Measurements from ENCODE around the gene PLIN3. TPM values are rescaled to one million over a fixed set of nuclear protein-coding genes. Genes with fewer than 3 reads are reported as not detected.
"Not testable (repeated sequence)": the region's sequence is repeated elsewhere in the genome, so short reads cannot be mapped to it uniquely, and the experiment has no call there.

PLIN3 gene
- total and polyA plus RNA-seq, 7 donors = 20.3 to 191 (median 34.2) TPM

GRCh38 chr19:4801085-4801619 is 66.3 kb downstream of the PLIN3 start:
- Histone ChIP-seq H3K27ac (no peak overlapping the region), H3K27me3 (no peaks in the 10 kb centered on the region), H3K36me3 (peaks cover 0 to 12% (median 4%) of the 10 kb centered on the region in 4 donors), H3K4me1 (peaks cover 0 to 13% (median 10%) of the 10 kb centered on the region in 4 donors), H3K9me3 (no peaks in the 10 kb centered on the region), H3K4me3 (no peak overlapping the region)
- 55 to 83% methylated on average over 3 of the region's 3 CpGs for WGBS, 2 donors
- TF ChIP-seq EP300 (IDR thresholded peaks at IDR 0.05) = no peak
- TF ChIP-seq, protein P1, sequence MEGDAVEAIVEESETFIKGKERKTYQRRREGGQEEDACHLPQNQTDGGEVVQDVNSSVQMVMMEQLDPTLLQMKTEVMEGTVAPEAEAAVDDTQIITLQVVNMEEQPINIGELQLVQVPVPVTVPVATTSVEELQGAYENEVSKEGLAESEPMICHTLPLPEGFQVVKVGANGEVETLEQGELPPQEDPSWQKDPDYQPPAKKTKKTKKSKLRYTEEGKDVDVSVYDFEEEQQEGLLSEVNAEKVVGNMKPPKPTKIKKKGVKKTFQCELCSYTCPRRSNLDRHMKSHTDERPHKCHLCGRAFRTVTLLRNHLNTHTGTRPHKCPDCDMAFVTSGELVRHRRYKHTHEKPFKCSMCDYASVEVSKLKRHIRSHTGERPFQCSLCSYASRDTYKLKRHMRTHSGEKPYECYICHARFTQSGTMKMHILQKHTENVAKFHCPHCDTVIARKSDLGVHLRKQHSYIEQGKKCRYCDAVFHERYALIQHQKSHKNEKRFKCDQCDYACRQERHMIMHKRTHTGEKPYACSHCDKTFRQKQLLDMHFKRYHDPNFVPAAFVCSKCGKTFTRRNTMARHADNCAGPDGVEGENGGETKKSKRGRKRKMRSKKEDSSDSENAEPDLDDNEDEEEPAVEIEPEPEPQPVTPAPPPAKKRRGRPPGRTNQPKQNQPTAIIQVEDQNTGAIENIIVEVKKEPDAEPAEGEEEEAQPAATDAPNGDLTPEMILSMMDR (IDR thresholded peaks at IDR 0.05) = no peak
- TF ChIP-seq POLR2A (IDR thresholded peaks at IDR 0.05) = no peak
- no peak for TF ChIP-seq POLR2AphosphoS5 (IDR thresholded peaks at IDR 0.05)
- intact Hi-C loops (cut with DNase I) = no loop called here
- no peak for DNase-seq

- H3K27ac ChIP-seq = no peak overlapping the region
- no peak for DNase-seq
- WGBS, 2 donors = 65 to 77% methylated on average over 23 of the region's 23 CpGs
- no peak for TF ChIP-seq POLR2A (IDR thresholded peaks at IDR 0.05)
- no peak for TF ChIP-seq EP300 (IDR thresholded peaks at IDR 0.05)
- TF ChIP-seq, protein P1 (IDR thresholded peaks at IDR 0.05) = no peak
- TF ChIP-seq POLR2AphosphoS5 (IDR thresholded peaks at IDR 0.05) = no peak
- H3K4me3 ChIP-seq = no peak overlapping the region
- H3K9me3 ChIP-seq = no peaks in the 10 kb centered on the region
- H3K4me1 ChIP-seq = peaks cover 0 to 18% (median 13%) of the 10 kb centered on the region in 4 donors
- no peaks in the 10 kb centered on the region for H3K27me3 ChIP-seq
- intact Hi-C loops (cut with DNase I) = no loop called here
- peaks cover 0 to 18% (median 4%) of the 10 kb centered on the region in 4 donors for H3K36me3 ChIP-seq
Measured at GRCh38 chr19:4800591-4801081, 66.8 kb downstream of the PLIN3 start.

DNA sequence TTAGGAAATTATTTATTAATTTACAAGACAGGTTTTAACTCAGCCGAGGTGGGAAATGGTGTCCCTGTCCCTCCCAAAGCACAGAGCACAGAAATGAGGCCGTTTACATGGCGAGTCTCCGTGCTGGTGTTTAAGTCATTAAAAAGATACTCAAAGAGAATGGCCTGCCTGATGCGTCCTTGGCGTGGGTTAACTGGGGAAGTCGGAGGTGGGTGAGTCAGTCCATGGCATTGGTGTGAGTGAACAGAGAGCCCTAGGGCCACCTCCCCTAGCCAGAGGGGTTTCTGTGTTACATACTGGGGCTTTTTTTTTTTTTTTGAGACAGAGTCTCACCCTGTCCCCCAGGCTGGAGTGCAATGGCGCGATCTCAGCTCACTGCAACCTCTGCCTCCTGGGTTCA is 72.1 kb downstream of the PLIN3 start:
- DNase-seq = no peak
- Histone ChIP-seq H3K9me3 (no peaks in the 10 kb centered on the region), H3K4me3 (no peak overlapping the region), H3K27me3 (no peaks in the 10 kb centered on the region), H3K27ac (no peak overlapping the region), H3K4me1 (peaks cover 0 to 48% (median 36%) of the 10 kb centered on the region in 4 donors), H3K36me3 (peaks cover 5 to 49% (median 22%) of the 10 kb centered on the region in 4 donors)
- intact Hi-C loops (cut with DNase I) = no loop called here
- TF ChIP-seq POLR2AphosphoS5 (IDR thresholded peaks at IDR 0.05) = no peak
- TF ChIP-seq EP300 (IDR thresholded peaks at IDR 0.05) = no peak
- TF ChIP-seq, protein P1 (IDR thresholded peaks at IDR 0.05) = no peak
- TF ChIP-seq POLR2A (IDR thresholded peaks at IDR 0.05) = no peak
- 85 to 89% methylated on average over 9 of the region's 9 CpGs for WGBS, 2 donors

GRCh38 chr19:4794971-4795370 is 72.5 kb downstream of the PLIN3 start:
- no peak overlapping the region for H3K4me3 ChIP-seq
- no peak for DNase-seq
- H3K27ac ChIP-seq = no peak overlapping the region
- WGBS, 2 donors = 87 to 91% methylated on average over 11 of the region's 11 CpGs
- H3K36me3 ChIP-seq = peaks cover 5 to 49% (median 22%) of the 10 kb centered on the region in 4 donors
- no peaks in the 10 kb centered on the region for H3K9me3 ChIP-seq
- H3K4me1 ChIP-seq = peaks cover 0 to 48% (median 36%) of the 10 kb centered on the region in 4 donors
- intact Hi-C loops (cut with DNase I) = no loop called here
- TF ChIP-seq POLR2A (IDR thresholded peaks at IDR 0.05) = no peak
- no peak for TF ChIP-seq POLR2AphosphoS5 (IDR thresholded peaks at IDR 0.05)
- TF ChIP-seq, protein P1 (IDR thresholded peaks at IDR 0.05) = no peak
- TF ChIP-seq EP300 (IDR thresholded peaks at IDR 0.05) = no peak
- H3K27me3 ChIP-seq = no peaks in the 10 kb centered on the region

- DNase-seq; intact Hi-C loops (cut with DNase I); H3K27ac ChIP-seq; H3K4me3 ChIP-seq; H3K27me3 ChIP-seq; H3K9me3 ChIP-seq: not testable (repeated sequence)
- peaks cover 0 to 48% (median 36%) of the 10 kb centered on the region in 4 donors for H3K4me1 ChIP-seq
- peaks cover 5 to 45% (median 20%) of the 10 kb centered on the region in 4 donors for H3K36me3 ChIP-seq
- WGBS, 2 donors = 87 to 91% methylated on average over 19 of the region's 19 CpGs
Measured at GRCh38 chr19:4793278-4793677, 74.2 kb downstream of the PLIN3 start.

DNA sequence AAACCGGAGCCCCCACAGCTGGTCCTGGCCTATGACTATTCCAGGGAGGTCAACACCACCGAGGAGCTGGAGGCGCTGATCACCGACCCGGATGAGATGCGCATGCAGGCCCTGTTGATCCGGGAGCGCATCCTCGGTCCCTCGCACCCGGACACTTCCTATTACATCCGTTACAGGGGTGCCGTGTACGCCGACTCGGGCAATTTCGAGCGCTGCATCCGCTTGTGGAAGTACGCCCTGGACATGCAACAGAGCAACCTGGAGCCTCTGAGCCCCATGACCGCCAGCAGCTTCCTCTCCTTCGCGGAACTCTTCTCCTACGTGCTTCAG is 74.6 kb downstream of the PLIN3 start:
- H3K27ac ChIP-seq = peak overlapping the region in 2 of 4 donors; percentile 96
- H3K4me3 ChIP-seq = peak overlapping the region in 3 of 4 donors; percentile 96 to 99 (median 97)
- 90 to 93% methylated on average over 24 of the region's 24 CpGs for WGBS, 2 donors
- intact Hi-C loops (cut with DNase I); H3K9me3 ChIP-seq; H3K27me3 ChIP-seq; DNase-seq: not testable (repeated sequence)
- peaks cover 0 to 48% (median 36%) of the 10 kb centered on the region in 4 donors for H3K4me1 ChIP-seq
- H3K36me3 ChIP-seq = peaks cover 5 to 45% (median 20%) of the 10 kb centered on the region in 4 donors

DNA sequence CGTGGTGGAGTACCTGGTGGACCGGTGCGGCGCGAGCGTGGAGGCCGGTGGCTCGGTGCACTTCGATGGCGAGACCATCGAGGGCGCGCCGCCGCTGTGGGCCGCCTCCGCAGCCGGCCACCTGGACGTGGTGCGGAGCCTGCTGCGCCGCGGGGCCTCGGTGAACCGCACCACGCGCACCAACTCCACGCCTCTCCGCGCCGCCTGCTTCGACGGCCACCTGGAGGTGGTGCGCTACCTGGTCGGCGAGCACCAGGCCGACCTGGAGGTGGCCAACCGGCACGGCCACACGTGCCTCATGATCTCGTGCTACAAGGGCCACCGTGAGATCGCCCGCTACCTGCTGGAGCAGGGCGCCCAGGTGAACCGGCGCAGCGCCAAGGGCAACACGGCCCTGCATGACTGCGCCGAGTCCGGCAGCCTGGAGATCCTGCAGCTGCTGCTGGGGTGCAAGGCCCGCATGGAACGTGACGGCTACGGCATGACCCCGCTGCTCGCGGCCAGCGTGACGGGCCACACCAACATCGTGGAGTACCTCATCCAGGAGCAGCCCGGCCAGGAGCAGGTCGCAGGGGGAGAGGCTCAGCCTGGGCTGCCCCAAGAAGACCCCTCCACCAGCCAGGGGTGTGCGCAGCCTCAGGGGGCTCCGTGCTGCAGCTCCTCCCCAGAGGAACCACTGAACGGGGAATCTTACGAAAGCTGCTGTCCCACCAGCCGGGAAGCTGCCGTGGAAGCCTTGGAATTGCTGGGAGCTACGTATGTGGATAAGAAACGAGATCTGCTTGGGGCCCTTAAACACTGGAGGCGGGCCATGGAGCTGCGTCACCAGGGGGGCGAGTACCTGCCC is 75.2 kb downstream of the PLIN3 start:
- intact Hi-C loops (cut with DNase I); DNase-seq; H3K9me3 ChIP-seq; H3K27me3 ChIP-seq: not testable (repeated sequence)
- peaks cover 5 to 45% (median 20%) of the 10 kb centered on the region in 4 donors for H3K36me3 ChIP-seq
- H3K4me1 ChIP-seq = peaks cover 0 to 48% (median 36%) of the 10 kb centered on the region in 4 donors
- 6 to 10% methylated on average over 75 of the region's 75 CpGs for WGBS, 2 donors
- peak overlapping the region; percentile 94 to 97 (median 96) for H3K27ac ChIP-seq
- H3K4me3 ChIP-seq = peak overlapping the region; percentile 91 to 99 (median 96)
